Nephron progenitor cell (in vitro differentiated cells): ENCODE results near the gene TUBB.

Source experiments
- DNase-seq: peaks from one replicate; pipeline ENCODE4 v3.0.0; 2021
- H3K27ac Mint-ChIP-seq: 2 replicates; pipeline ENCODE4 v1.8.0; 2021; ENCODE audit warnings: mild to moderate bottlenecking, moderate library complexity, mixed read lengths
- H3K27me3 Mint-ChIP-seq: 2 replicates; pipeline ENCODE4 v1.8.0; 2021; ENCODE audit warnings: mild to moderate bottlenecking, low read depth, mixed read lengths; ENCODE audit not compliant: poor library complexity
- H3K36me3 Mint-ChIP-seq: 2 replicates; pipeline ENCODE4 v1.8.0; 2021; ENCODE audit warnings: low read depth, mixed read lengths
- H3K4me1 Mint-ChIP-seq: 2 replicates; pipeline ENCODE4 v1.8.0; 2021; ENCODE audit warnings: mixed read lengths
- H3K4me3 Mint-ChIP-seq: 2 replicates; pipeline ENCODE4 v1.8.0; 2021; ENCODE audit warnings: mild to moderate bottlenecking, moderate library complexity, mixed read lengths
- H3K9me3 Mint-ChIP-seq: 2 replicates; pipeline ENCODE4 v1.8.0; 2021; ENCODE audit warnings: mild to moderate bottlenecking, moderate library complexity, mixed read lengths
- TF ChIP-seq, protein P1 (sequence below): fragments of 200-600 bp; sonication (generic); IDR thresholded peaks from 2 replicates; pipeline ENCODE4 v1.5.0; 2021; ENCODE audit warnings: antibody characterized with exemption

The TUBB gene

DNA sequence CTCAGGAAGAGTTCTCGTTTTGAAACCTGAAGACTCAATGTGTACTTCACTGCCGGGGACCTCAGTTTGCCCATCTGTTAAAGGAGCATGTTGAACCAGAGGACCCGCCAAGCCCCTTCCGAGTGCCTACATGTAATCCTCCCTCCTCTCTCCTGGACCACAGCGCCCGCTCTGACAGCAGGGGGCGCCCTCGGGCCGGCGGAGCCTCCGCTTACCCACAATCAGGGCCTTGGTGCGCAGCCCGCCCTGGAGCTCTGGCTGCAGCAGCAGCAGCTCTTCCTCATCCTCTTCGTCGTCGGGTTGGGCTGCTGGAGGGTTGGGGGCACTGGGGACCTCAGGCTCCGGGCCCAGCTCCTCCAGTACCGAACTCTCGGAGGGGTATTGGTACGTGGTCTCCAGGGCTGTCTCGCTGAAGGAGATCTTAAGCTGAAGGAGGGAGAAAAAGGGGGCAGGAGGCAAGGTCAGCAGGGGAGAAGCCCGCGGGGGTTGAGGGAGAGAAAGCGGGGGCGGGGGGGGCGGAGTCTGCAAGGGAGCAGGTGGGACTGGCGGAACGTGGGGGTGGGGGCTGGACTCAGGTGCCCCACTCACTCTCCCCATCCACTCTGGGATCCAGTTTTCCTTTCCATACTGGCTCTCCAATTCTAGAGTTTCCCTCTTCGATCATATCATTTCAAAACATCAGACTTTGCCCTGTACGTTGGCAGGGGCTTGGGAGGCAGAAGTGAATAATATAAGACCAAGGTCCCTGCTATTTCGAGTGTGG, 41.0 kb upstream of the TUBB start:
- Mint-ChIP-seq H3K4me3 (peak overlapping the region; percentile 54), H3K36me3 (peaks cover 41% of the 10 kb centered on the region), H3K4me1 (peaks cover 49% of the 10 kb centered on the region), H3K9me3 (no peaks in the 10 kb centered on the region), H3K27ac (no peak overlapping the region), H3K27me3 (peaks cover 9% of the 10 kb centered on the region)
- peak; percentile 91 for DNase-seq
- TF ChIP-seq, protein P1, sequence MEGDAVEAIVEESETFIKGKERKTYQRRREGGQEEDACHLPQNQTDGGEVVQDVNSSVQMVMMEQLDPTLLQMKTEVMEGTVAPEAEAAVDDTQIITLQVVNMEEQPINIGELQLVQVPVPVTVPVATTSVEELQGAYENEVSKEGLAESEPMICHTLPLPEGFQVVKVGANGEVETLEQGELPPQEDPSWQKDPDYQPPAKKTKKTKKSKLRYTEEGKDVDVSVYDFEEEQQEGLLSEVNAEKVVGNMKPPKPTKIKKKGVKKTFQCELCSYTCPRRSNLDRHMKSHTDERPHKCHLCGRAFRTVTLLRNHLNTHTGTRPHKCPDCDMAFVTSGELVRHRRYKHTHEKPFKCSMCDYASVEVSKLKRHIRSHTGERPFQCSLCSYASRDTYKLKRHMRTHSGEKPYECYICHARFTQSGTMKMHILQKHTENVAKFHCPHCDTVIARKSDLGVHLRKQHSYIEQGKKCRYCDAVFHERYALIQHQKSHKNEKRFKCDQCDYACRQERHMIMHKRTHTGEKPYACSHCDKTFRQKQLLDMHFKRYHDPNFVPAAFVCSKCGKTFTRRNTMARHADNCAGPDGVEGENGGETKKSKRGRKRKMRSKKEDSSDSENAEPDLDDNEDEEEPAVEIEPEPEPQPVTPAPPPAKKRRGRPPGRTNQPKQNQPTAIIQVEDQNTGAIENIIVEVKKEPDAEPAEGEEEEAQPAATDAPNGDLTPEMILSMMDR = peak; percentile 93

DNA sequence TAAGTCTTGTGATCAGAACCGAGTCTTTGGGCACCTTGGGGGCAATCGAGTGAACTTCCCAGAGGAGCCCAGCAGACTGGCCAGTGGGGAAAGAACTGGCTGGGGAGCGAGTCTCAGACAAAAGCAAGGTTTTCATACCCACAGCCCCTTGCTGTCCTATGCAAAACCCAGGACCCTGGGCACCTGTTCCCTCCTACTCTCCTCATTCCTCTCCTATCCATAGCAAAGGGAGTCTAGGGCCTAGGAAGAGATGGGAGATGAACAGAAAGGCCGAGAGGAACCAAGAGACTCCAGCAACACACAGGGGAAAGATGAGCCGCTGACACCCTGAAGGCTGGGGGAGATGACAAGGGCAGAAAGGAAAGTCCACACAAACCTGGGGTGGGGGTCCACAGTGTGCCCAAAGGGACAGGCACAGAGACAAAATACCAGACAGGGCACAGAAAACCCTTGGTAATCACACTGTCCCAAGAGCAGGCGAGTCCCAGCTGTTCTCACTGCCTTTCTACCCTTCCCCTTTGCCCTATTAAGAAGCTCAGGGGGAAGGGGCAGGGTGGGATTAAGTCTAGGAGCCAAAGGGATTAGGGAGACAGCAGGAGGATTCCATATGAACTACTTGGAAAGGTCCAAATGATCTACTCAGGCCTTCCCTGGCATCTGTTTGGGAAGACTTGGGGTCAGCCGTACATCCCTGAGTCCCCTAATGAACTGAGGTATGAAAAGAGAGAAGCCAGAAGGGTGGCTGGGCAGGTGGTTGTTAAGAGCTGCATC, 40.2 kb upstream of the TUBB start:
- DNase-seq = no peak
- peak overlapping the region; percentile 21 for H3K4me3 Mint-ChIP-seq

DNA sequence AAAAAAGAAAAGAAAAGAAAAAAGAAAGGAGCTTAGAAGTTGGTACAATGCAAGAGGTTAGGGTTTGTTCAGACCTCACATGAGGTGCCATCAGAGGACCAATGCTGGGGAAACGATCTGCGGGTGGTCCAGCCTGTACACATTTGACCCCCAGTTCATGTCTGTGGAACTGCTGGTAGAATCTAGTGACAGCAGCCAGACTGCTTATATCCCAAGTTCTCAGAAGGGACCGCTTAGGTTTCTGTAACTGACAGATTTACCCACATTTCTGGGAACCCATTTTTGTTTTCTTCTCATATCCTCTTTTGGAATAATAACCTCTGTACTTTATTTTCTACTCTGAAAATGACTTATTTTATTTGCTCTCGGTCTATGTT, 38.4 kb upstream of the TUBB start:
- peaks cover 71% of the 10 kb centered on the region for H3K4me1 Mint-ChIP-seq
- H3K27ac Mint-ChIP-seq = no peak overlapping the region
- TF ChIP-seq, protein P1 = no peak

More for the DNA sequence above, 40.2 kb upstream of the TUBB start:
- Mint-ChIP-seq H3K27me3 (peaks cover 9% of the 10 kb centered on the region), H3K27ac (no peak overlapping the region), H3K9me3 (no peaks in the 10 kb centered on the region), H3K36me3 (peaks cover 43% of the 10 kb centered on the region), H3K4me1 (peaks cover 56% of the 10 kb centered on the region)
- TF ChIP-seq, protein P1 = no peak

DNA sequence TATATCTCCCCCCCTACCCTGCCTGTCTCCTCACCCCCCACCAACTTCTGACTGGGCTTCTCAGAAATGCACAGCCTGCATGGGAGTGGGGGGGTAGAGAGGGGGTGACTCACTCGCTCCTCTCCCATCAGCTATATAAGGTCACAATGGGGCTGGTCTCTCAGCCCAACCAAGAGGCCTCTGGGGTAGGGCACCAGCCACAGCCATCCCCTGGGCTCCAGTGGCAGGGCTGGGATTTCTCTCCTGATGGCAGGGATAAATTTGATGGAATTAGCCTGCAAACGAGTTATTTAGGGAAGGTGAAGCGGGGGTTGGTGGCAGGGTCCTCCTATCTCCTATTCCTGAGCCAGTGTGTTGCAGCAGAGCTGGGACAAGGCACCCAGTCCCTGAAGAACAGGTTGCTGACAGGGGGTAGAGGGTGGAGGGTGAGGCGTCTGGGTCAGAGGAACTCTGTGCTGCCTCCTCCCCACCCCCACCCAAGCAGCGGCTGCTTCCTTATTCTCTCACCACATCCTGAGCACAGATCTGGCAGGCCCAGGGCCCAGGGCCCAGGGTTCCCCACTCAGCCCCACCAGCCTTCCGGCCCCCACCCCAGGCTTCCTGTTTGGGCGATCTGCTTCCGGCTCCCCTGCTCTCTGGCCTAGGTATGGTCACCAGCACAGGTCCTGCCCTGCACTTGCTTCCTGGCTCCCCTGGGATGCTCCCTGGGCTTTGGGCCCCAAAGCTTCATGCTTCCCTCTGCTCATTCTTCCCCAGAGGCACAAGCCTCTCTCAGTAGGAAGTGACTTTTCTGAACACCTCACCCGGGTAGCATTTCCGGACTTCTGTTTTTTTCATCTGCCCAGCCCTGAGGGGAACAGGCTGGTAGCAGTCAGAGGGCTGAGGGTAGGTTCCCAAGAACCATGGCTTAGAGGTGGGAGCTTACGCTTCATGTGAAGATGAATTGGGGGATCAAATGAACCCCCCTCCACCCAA, 37.7 kb upstream of the TUBB start:
- Mint-ChIP-seq H3K27ac (peak overlapping the region; percentile 88), H3K9me3 (no peaks in the 10 kb centered on the region), H3K4me1 (peaks cover 71% of the 10 kb centered on the region), H3K36me3 (peaks cover 34% of the 10 kb centered on the region), H3K4me3 (peak overlapping the region; percentile 87), H3K27me3 (peaks cover 9% of the 10 kb centered on the region)
- TF ChIP-seq, protein P1 = no peak
- DNase-seq = peak; percentile 33

More for the DNA sequence above, 38.4 kb upstream of the TUBB start:
- Mint-ChIP-seq H3K9me3 (no peaks in the 10 kb centered on the region), H3K36me3 (peaks cover 37% of the 10 kb centered on the region), H3K27me3 (peaks cover 9% of the 10 kb centered on the region), H3K4me3 (peak overlapping the region; percentile 87)
- no peak for DNase-seq

DNA sequence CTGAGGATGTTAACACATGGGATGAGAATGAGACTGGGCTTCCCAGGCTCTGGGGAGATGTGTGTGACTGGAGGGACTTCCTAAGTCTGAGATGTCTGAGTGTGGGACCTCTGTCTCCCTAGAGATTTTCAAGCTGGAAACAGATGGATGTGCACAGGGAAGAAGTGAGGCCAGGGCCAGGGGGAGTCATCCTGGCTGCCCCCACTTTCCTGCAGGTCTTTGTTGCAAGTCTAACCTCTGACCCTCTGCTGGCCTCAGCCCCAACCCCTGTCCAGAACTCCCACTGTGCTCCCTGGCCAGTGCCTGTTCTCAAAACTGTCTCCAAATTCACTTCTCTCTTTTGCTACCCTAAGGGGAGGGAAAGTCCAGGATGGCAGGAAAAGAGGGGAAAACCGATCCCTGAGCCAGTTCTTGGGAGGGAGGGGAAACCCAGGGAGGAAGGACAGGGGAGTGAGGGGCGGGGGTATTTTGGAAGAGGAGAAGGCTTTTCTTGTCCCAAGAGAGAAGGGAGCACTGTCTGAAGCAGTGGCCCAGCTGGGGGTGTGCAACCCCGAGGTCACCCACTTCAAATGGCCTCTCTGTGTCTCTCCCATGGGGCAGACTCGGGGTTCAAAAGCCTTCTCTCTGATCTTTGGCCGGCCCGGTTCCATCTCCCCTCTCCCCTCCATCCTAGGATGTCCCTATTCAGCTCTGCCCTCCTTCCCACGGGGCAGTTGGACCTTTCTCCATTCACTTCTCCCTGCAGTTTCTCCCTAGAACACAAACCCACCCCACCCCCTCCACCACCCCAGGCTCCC, 36.8 kb upstream of the TUBB start:
- peaks cover 38% of the 10 kb centered on the region for H3K36me3 Mint-ChIP-seq
- peak overlapping the region; percentile 87 for H3K4me3 Mint-ChIP-seq
- peak; percentile 9 for DNase-seq
- no peaks in the 10 kb centered on the region for H3K9me3 Mint-ChIP-seq
- peaks cover 9% of the 10 kb centered on the region for H3K27me3 Mint-ChIP-seq
- H3K4me1 Mint-ChIP-seq = peaks cover 81% of the 10 kb centered on the region
- peak overlapping the region; percentile 88 for H3K27ac Mint-ChIP-seq
- TF ChIP-seq, protein P1 = no peak
